GM21381 (cell line): ENCODE data around the gene LHX2.

Source experiments
- ATAC-seq: cut with Tn5 transposase; IDR thresholded peaks from one replicate; pipeline ENCODE4 v1.9.1; 2021; ENCODE audit warnings: mild to moderate bottlenecking, moderate library complexity; ENCODE audit not compliant: unreplicated experiment

LHX2 gene

DNA sequence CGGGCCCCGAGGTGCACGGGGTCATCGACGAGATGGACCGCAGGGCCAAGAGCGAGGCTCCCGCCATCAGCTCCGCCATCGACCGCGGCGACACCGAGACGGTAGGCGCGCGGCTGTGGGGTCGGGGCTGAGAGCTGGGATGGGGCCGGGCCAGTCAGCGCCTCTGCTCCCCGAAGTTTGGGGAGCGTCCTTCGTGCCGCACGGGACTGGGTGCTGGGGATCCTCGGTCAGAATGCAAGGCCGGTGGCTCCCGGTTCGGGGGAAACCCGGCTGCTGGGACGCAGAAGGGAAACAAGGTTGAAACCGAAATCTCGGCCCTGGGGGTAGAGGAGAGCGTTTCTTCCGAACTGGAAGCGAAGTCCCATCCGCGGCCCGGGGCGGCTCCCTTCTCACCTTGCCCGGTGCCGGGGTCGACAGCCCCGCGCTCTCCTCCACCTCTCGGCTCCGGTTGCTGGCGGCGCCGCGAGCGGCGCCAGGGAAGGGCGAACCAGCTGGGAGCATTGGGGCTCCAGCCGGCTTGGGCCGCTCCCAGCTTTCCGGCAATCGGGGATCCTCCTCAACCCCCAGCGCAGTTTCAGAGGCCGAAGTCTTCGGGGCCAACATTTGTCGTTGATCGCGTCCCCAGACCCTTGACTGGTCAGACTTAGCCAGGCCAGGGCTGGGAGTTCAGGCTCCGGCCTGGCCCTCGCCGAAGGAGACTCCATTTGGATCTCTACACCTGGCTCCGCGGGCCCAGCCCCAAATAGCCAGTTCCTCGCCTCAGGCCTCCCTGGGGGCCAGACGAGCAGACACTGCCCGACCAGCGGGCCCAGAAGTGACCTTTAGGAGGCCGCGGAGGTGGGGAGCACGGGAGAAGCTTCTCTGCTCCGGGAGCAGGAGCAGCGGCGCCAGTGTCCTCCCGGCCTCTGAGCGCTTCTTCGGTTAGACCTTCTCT lies 1.1 kb downstream of the LHX2 start:
- no peak for ATAC-seq

DNA sequence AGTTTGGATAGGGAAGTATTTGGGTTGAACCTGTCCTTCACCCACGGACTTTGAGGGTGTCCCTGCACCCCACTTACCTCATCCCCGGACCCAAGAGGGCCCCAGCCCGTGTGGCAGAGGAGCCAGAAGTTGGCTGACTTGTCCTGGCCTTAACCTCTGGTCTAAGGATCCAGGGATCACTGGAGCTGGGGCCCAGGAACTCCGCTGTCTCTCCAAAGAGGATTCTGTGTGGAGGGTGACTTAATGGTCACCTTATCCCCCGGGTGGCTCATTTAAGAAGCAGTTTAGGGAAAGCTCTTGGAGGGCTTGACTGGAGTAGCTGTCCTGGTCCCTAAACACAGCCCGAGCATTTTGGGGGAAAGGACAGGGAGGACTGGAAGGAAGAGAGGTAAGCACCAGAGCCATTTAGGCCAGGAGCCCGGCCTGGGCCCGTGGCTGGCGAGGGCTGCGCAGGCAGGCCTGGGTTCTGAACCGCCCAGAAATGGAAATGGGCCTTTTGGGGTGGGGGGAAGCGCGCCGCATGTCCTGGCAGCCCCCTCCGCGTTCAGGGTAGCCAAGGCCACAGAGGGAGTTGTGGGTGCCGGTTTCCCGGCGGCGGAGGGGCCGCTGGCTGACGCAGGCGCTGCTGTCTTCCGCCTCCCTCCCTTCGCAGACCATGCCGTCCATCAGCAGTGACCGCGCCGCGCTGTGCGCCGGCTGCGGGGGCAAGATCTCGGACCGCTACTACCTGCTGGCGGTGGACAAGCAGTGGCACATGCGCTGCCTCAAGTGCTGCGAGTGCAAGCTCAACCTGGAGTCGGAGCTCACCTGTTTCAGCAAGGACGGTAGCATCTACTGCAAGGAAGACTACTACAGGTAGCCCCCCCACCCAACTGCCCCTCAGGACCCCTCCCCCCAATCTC lies 2.0 kb downstream of the LHX2 start:
- ATAC-seq = no peak

- ATAC-seq = no peak
These were observed 2.8 kb downstream of the LHX2 start for GRCh38 chr9:124014211-124014955.

DNA sequence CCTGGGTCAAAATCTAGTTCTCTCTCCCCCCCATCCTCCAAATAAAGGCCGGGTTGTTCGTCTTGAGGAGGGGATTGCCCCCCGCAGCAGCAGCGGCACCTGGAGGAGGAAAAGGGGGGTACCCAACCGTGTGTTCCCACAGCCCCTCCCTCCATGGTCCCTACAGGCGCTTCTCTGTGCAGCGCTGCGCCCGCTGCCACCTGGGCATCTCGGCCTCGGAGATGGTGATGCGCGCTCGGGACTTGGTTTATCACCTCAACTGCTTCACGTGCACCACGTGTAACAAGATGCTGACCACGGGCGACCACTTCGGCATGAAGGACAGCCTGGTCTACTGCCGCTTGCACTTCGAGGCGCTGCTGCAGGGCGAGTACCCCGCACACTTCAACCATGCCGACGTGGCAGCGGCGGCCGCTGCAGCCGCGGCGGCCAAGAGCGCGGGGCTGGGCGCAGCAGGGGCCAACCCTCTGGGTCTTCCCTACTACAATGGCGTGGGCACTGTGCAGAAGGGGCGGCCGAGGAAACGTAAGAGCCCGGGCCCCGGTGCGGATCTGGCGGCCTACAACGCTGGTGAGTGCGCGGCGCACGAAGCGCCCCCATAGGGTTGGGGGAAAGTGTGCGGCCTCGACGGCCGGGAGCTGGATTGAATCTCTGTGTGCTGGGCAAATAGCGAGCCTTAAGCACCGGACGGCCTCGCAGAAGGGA lies 3.5 kb downstream of the LHX2 start:
- no peak for ATAC-seq

GRCh38 chr9:124015661-124016131 lies 4.1 kb downstream of the LHX2 start:
- ATAC-seq = no peak

DNA sequence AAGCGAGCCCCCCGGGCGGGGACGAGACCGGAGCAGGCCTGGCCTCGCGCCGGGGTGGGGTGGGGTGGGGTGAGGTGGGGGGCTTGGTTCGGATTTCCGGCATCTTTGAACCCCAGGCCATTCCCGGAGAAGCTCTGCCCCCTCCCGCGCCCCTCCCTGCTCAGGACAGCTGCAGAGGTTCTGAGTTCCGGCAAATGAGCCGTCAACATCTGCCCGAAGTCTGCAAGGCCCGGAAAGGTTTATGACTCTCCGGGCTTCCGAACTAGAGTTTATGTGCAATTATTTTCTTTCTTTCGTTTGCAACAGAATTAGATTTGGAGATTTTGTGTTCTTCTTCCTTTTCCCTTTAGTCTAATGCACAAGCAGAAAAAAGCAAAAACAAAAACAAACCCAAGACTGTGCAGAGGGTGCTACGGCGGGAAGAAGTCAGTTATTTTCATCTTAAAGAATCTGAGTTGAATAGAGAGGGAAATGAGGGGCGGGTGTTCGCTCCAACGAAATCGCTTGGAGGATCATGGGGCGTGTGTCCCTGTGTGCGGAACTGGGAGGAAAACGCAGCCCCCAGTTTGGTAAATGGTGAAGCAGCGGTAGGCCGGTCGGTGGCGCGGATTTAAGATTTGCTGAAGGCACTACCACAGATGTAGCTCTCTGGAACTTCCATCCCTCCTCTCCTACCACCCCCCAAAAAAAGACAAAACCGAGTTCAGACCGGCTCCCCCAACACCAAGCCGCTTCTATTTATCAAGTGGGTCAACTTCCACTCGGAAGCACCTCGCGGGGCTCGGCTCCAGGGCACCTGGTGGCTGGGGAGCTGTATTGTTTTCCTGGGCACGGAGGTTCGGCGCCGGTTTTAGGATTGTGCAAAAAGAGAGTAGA lies 4.8 kb downstream of the LHX2 start:
- no peak for ATAC-seq

GRCh38 chr9:124017051-124017928 lies 5.7 kb downstream of the LHX2 start:
- ATAC-seq = no peak

DNA sequence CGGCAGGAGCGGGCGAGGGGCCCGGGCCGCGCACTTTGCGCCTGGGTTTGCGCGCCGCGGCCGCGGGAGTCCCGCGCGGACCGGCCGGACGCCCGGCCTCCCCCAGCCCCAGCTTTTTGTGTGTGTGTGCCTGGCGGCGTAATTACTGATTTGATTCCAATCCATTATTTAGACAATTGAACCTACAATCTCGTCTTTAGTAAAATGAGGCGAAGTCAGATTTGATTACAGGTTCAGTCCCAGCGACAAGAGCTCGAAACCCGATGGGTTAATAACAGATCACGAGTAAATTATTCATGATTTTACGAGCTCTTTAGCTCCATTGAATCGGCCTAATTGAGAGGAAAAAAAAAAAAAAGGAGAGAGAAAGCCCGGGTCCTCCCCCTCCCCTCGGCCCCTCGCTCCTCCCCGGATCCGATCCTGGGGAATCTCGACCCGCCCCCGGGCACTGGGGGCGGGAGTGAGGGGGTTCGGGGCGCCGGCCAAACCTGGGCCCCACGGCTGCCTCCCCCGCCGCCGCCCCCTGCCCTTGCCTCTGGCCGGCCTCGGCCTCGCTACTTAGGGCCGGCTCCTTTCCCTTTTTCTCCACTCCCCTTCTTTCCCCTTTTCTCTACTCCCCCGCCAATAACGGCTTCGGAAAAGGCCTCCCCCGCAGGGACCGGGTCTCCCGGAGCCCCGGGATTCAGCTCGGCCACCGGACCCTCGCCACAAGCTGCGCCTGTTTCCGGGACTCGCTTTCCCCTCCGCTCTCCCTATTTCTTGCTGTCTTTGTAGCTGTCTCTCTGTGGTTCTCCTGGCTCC lies 6.6 kb downstream of the LHX2 start:
- no peak for ATAC-seq

GRCh38 chr9:124018730-124019697 lies 7.4 kb downstream of the LHX2 start:
- no peak for ATAC-seq

- no peak for ATAC-seq
These were observed 8.4 kb downstream of the LHX2 start for GRCh38 chr9:124019771-124020519.

DNA sequence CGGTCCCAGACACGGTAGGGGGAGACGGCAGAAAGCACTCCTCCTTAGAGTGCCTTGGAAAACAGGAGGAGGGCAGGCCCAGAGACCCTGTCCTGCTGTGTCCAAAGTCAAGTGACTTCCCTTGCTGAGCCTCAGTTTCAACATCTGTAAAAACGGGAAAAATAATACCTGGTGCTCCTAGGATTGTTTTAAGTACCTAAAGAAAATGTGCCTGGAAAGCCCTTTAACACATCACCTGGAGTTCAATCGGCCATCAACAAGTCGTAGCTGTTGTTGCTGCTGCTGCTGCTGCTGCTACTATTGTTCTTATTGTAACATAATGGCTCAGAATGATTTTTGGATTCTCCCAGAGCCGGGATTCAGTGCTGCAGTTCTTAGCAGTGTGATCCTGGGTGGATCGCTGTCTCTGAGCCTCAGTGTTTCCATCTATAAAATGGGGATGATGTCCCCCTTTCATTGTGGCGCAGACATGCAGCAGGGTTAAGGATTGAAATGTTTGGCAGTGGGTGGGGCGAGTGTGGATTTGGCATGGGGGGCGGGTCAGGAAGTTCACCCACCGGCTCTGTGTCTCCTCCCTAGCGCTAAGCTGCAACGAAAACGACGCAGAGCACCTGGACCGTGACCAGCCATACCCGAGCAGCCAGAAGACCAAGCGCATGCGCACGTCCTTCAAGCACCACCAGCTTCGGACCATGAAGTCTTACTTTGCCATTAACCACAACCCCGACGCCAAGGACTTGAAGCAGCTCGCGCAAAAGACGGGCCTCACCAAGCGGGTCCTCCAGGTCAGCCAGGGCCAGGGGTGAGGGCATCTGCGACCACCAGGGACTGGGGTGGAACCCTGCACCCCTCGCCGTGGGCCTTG lies 9.2 kb downstream of the LHX2 start:
- ATAC-seq = no peak

GRCh38 chr9:124021385-124021769 lies 9.8 kb downstream of the LHX2 start:
- no peak for ATAC-seq

DNA sequence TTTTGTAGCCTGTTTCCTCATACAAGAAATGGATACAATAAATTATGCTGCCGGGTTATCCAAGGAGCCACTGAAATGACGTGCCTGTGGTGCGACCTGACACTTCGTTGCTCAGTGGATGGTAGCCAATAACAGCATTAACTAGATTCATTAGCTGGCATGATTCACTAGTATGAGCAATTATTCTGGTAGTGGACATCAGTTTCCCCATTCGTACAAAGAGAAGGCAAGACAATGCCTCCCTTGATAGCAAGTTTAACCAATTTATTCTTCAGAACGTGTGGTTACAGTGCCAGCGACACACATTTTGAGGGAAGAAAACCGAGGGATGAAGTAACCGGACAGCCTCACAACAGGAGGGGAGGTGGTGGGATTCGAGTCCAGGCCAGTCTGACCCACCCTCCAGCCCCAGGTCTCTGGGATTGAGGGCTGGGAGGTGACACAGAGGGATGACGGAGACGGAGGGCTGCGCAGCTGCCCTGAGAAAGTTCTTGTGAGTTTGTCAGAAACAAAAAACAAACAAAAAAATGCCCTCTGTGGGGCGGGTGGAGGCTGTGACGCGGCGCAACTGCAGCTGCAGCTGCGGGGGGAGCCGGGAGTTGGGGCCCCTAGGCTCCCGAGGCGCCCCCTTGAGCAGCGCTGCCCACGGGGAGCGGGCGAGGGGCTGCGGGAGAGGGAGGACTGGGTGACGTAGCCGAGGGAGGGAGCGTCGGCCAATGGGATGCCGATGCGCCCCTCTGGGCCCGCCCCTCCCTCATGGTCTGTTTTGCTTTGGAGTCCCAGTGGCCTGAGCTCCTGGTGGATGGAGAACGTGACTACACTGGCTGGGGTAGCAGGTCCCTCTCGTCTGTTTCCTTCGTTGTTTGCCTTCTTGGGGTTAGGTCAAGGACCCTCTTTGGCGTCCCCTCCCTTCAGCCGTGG lies 10.9 kb downstream of the LHX2 start:
- no peak for ATAC-seq

GRCh38 chr9:124024107-124024506 lies 12.5 kb downstream of the LHX2 start:
- no peak for ATAC-seq
